GM23338 (cell line): ENCODE data around the gene DENND1B. TPM values are rescaled to one million over a fixed set of nuclear protein-coding genes. Genes with fewer than 3 reads are reported as not detected.

ENCODE experiments used
- ATAC-seq: fragments of 200-7000 bp; cut with Tn5 transposase; 3 replicates; pipeline ENCODE4 v1.9.1; 2020
- DNase-seq: peaks from one replicate; pipeline ENCODE4 v3.0.0-alpha.2; 2015; ENCODE audit warnings: low spot score
- H2AFZ ChIP-seq: fragments of 200-600 bp; sonication (generic); 2 replicates; pipeline ENCODE4 v1.8.0; 2016; ENCODE audit warnings: antibody characterized with exemption, mild to moderate bottlenecking, moderate library complexity
- H3F3A ChIP-seq: fragments of 200-600 bp; sonication (generic); replicated peaks from 2 replicates; pipeline ENCODE4 v1.8.0; 2017; ENCODE audit warnings: antibody characterized with exemption, mixed run types, low read depth
- H3K27ac ChIP-seq: fragments of 200-600 bp; sonication (generic); 2 replicates; pipeline ENCODE4 v1.6.1; 2016; ENCODE audit warnings: low read depth
- H3K27me3 ChIP-seq: fragments of 200-600 bp; sonication (generic); 2 replicates; pipeline ENCODE4 v1.8.0; 2016; ENCODE audit warnings: mild to moderate bottlenecking, mixed run types, moderate library complexity; ENCODE audit not compliant: insufficient read depth
- H3K36me3 ChIP-seq: fragments of 200-600 bp; sonication (generic); 2 replicates; pipeline ENCODE4 v1.8.0; 2016; ENCODE audit warnings: mild to moderate bottlenecking; ENCODE audit not compliant: insufficient read depth
- H3K4me1 ChIP-seq: fragments of 200-600 bp; sonication (generic); 2 replicates; pipeline ENCODE4 v1.8.0; 2016; ENCODE audit warnings: mild to moderate bottlenecking, moderate library complexity; ENCODE audit not compliant: insufficient read depth
- H3K4me2 ChIP-seq: fragments of 200-600 bp; sonication (generic); 2 replicates; pipeline ENCODE4 v1.7.1; 2017; ENCODE audit warnings: mixed run types
- H3K4me3 ChIP-seq: fragments of 200-600 bp; sonication (generic); 2 replicates; pipeline ENCODE4 v1.6.1; 2016; ENCODE audit warnings: mixed run types
- H3K79me2 ChIP-seq: fragments of 200-600 bp; sonication (generic); replicated peaks from 2 replicates; pipeline ENCODE4 v1.8.0; 2017; ENCODE audit warnings: mild to moderate bottlenecking; ENCODE audit not compliant: insufficient read depth
- H3K9me2 ChIP-seq: fragments of 200-600 bp; sonication (generic); 2 replicates; pipeline ENCODE4 v1.8.0; 2017; ENCODE audit not compliant: insufficient read depth
- H4K20me1 ChIP-seq: fragments of 200-600 bp; sonication (generic); replicated peaks from 2 replicates; pipeline ENCODE4 v1.8.0; 2017; ENCODE audit warnings: mild to moderate bottlenecking; ENCODE audit not compliant: insufficient read depth
- H3K27ac Mint-ChIP-seq: 2 replicates; pipeline ENCODE4 v1.8.0; 2020; ENCODE audit warnings: inconsistent platforms, mild to moderate bottlenecking, moderate library complexity, mixed read lengths
- H3K27me3 Mint-ChIP-seq: 3 replicates; pipeline ENCODE4 v1.8.0; 2022; ENCODE audit warnings: low read depth, mild to moderate bottlenecking, moderate library complexity, mixed read lengths, inconsistent platforms; ENCODE audit not compliant: insufficient read depth, poor library complexity
- H3K36me3 Mint-ChIP-seq: 3 replicates; pipeline ENCODE4 v1.8.0; 2021; ENCODE audit warnings: low read depth, mild to moderate bottlenecking, inconsistent platforms, moderate library complexity, mixed read lengths
- H3K4me1 Mint-ChIP-seq: 3 replicates; pipeline ENCODE4 v1.8.0; 2020; ENCODE audit warnings: mild to moderate bottlenecking, inconsistent platforms, mixed read lengths
- H3K4me3 Mint-ChIP-seq: 3 replicates; pipeline ENCODE4 v1.8.0; 2021; ENCODE audit warnings: moderate library complexity, mild to moderate bottlenecking, inconsistent platforms, mixed read lengths
- H3K9me3 Mint-ChIP-seq: 3 replicates; pipeline ENCODE4 v1.8.0; 2020; ENCODE audit warnings: moderate library complexity, mild to moderate bottlenecking, inconsistent platforms, mixed read lengths
- CTCF ChIP-seq, 2 experiments: fragments of 200-600 bp in 1 of 2; sonication (generic) in 1 of 2; conservative IDR thresholded peaks; 2 replicates each; pipeline versions ENCODE4 v1.5.1 to v1.6.1; 2016 to 2017; ENCODE audit warnings: antibody characterized with exemption in 2 of 2, low read depth in 2 of 2, mild to moderate bottlenecking in 2 of 2, moderate library complexity in 1 of 2
- ETS1 ChIP-seq: IDR thresholded peaks from 2 replicates; pipeline ENCODE4 v1.6.1; 2016; ENCODE audit warnings: antibody characterized with exemption
- EZH2 ChIP-seq: fragments of 200-600 bp; sonication (generic); IDR thresholded peaks from one replicate; pipeline ENCODE4 v1.8.0; 2017; ENCODE audit warnings: antibody characterized with exemption, mild to moderate bottlenecking, low read depth; ENCODE audit not compliant: unreplicated experiment
- JUNB ChIP-seq: IDR thresholded peaks from one replicate; pipeline ENCODE4 v1.6.1; 2016; ENCODE audit warnings: antibody characterized with exemption; ENCODE audit not compliant: unreplicated experiment
- POLR2AphosphoS5 ChIP-seq: IDR thresholded peaks from 2 replicates; pipeline ENCODE4 v1.6.1; 2016; ENCODE audit warnings: antibody characterized with exemption, low read depth
- REST ChIP-seq: IDR thresholded peaks from one replicate; pipeline ENCODE4 v1.6.1; 2018; ENCODE audit warnings: antibody characterized with exemption; ENCODE audit not compliant: unreplicated experiment
- ZNF114 ChIP-seq: fragments of 250-450 bp; sonication (Bioruptor Pico); IDR thresholded peaks from 2 replicates; pipeline ENCODE4 v1.5.0; 2020; ENCODE audit warnings: mild to moderate bottlenecking, moderate library complexity
- ZNF331 ChIP-seq: fragments of 250-450 bp; sonication (Bioruptor Pico); IDR thresholded peaks from 2 replicates; pipeline ENCODE4 v1.5.0; 2020; ENCODE audit warnings: low read depth, mild to moderate bottlenecking, moderate library complexity
- polyA plus RNA-seq: library from polyadenylated mRNA; unstranded; fragments of >200 nt; fragmentation: Nextera tagmentation; extraction: Ambion mirVana; gene quantifications from 2 replicates; pipeline ENCODE4 v1.2.1, GENCODE V29; 2016
- total RNA-seq: library from RNA; depleted of rRNA; stranded (reverse); fragments of >200 nt; shearing (Covaris generic); gene quantifications from 2 replicates; pipeline ENCODE4 v1.2.3, GENCODE V29; 2014

The DENND1B gene
- total and polyA plus RNA-seq, 2 experiments from 2014 or later = 4.3 to 5.2 TPM

GRCh38 chr1:197466813-197467212 is 308.5 kb downstream of the DENND1B start (continued):
- TF ChIP-seq ZNF114 (CRISPR knock-in tag) (no peak), EZH2 (no peak), POLR2AphosphoS5 (no peak), ZNF331 (CRISPR knock-in tag) (no peak), REST (no peak), JUNB (no peak)

- H3K36me3 Mint-ChIP-seq = no peaks in the 10 kb centered on the region
- H3K4me1 ChIP-seq = peaks cover 39% of the 10 kb centered on the region
- no peaks in the 10 kb centered on the region for H3K9me2 ChIP-seq
- H4K20me1 ChIP-seq = no peaks in the 10 kb centered on the region
- no peak overlapping the region for H3K4me3 ChIP-seq
- H2AFZ ChIP-seq = no peak overlapping the region
- peaks cover 53% of the 10 kb centered on the region for H3K4me1 Mint-ChIP-seq
- H3K27ac ChIP-seq = no peak overlapping the region
- H3K4me3 Mint-ChIP-seq = no peak overlapping the region
- H3K9me3 Mint-ChIP-seq = no peaks in the 10 kb centered on the region
- no peak overlapping the region for H3K27ac Mint-ChIP-seq
- DNase-seq (no peak), ATAC-seq (no peak)
- no peaks in the 10 kb centered on the region for H3K27me3 ChIP-seq
- H3K27me3 Mint-ChIP-seq = no peaks in the 10 kb centered on the region
- no peak overlapping the region for H3K4me2 ChIP-seq
- TF ChIP-seq ETS1 = no peak
- TF ChIP-seq CTCF (conservative IDR thresholded peaks at IDR 0.05; ENCODE audit: low read depth in 2 of 2) = no peak
- no peak for TF ChIP-seq POLR2AphosphoS5
- no peaks in the 10 kb centered on the region for H3K36me3 ChIP-seq
- no peaks in the 10 kb centered on the region for H3K79me2 ChIP-seq
- H3F3A ChIP-seq = no peaks in the 10 kb centered on the region
These were observed 309.6 kb downstream of the DENND1B start for GRCh38 chr1:197465528-197466327.
